Cortex of kidney (tissue), 1 donor: ENCODE measurements around the gene APOBEC3A.
"Not testable (repeated sequence)": the region's sequence is repeated elsewhere in the genome, so short reads cannot be mapped to it uniquely, and the experiment has no call there.

Source experiments
- DNase-seq: peaks from one replicate; lab custom pipeline; 2025; lab: John Stamatoyannopoulos, UW

The APOBEC3A gene

DNA sequence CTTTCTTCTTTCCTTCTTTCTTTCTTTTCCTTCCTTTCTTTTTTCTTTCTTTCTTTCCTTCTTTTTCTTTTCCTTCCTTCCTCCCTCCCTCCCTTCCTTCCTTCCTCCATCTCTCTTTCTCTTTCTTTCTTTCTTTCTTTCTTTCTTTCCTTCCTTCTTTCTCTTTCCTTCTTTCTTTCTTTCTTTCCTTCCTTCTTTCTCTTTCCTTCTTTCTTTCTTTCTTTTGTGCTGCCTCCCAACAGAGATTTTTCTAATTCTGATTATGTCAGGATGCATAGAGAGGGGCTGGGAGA lies 1.2 kb downstream of the APOBEC3A start:
- DNase-seq: not testable (repeated sequence)

DNA sequence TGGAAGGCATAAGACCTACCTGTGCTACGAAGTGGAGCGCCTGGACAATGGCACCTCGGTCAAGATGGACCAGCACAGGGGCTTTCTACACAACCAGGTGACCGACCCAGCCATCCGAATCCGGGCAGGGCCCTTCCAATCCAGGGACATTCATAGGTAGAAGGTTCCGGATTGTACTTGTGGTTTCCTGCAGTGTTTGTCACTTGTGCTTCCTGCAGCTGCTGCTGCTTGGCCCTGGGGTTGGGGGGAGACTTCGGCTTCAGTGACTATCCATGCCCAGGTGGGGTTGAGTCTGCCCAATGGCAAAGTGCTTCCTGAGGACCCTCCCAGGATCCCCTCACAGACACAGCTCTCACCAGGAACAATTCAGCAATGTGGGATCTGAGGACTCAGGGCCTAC lies 2.2 kb downstream of the APOBEC3A start:
- DNase-seq: no peak

DNA sequence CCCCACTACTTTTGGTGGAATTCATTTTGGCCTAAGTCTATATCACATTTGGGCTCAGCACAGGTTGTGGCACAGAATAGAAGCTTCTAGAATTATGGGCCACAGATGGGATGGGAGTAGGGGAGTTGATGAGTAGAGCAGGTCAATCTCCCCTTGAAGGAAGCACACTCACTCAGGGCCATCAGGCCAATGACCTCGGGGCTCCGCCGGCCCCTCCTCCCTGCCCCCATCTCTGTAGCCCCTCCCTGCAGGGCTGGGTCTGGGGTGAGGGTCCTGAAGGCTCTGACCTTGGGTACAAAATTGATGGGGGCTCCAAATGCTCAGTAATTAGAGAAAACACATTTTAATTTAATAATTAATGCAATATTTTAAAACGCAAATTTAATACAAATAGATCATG lies 3.3 kb downstream of the APOBEC3A start:
- not testable (repeated sequence) for DNase-seq

DNA sequence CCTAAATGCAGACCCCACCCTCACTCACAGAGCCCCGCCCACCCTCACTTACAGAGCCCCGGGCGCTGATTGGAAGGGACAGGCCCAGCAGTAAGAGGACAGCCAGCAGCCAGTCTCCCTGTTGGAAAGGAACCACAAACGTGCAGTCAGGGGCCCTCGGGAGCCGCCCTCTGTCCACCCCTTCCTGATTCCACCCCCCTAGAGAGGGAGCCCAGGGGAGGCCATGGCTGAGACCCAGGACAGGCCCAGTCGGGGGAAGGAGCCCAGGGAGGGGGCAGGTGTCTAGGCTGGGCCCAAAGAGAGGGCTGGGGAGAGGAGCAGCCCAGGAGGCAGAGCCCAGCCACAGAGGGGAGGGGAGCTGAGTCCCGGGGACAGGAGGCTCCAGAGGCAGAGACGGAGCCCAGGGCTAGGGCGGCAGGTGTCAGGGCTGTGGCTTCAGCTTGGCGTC lies 5.9 kb downstream of the APOBEC3A start:
- DNase-seq: not testable (repeated sequence)

DNA sequence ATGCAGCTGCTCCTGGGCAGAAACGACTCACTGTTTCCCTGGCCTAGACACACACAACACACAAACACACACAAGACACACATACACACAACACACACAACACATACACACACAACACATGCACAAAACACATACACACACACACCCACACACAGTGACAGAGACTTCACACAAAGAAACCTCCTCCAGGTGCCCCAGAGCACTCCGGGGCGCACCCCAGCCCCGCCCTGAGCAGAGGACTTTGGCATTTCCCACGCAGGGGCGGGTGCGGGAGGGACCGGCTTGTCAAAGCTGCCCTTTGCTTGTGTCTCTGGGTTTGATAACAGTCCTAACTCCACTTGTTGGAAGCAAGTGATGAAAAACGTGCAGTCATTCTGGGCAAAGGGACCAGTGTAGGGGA lies 6.5 kb downstream of the APOBEC3A start:
- no peak for DNase-seq

- no peak for DNase-seq
These were observed 6.9 kb downstream of the APOBEC3A start for GRCh38 chr22:38964306-38964705.

- DNase-seq: no peak
These were observed 7.6 kb downstream of the APOBEC3A start for GRCh38 chr22:38964989-38965388.

DNA sequence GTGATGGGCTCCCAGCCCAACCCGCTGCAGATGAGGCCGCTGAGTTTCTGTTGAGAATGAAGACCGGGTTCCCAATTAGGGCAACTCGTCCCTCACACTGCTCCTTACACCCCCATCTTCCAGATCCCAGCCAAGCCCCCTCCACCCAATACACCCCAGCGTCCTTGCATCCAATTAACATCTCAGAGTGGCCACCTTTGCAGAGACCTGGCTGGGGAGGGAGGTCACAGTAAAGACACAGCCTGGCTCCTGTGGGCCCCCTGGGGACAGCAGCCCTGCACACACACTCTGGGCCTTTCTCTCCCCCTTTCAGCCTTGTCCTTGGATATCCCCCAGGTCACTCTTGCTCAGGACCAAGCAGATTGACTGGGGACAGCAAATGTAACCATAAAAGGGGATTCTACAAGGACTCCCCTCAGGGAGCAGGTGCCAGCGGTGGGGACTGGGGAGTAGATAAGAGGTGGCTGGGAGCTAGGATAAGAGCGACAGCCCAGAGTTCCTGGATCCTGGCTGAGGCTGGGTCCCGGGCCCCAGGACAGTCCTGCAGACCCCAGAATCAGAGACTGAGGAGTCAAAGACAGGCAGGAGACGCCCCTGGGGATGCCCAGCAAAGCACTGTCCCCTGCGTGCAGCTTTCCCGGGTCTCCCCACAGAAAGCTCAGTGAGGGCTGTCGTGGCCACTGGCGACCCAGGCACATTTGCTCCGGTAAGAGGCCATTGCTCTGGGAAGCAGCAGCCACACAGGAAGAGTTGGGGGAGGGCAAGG lies 8.4 kb downstream of the APOBEC3A start:
- no peak for DNase-seq

GRCh38 chr22:38966380-38966702 lies 8.9 kb downstream of the APOBEC3A start:
- no peak for DNase-seq

- no peak for DNase-seq
These were observed 9.5 kb downstream of the APOBEC3A start for GRCh38 chr22:38966942-38967341.

GRCh38 chr22:38967451-38968450 lies 10.3 kb downstream of the APOBEC3A start:
- DNase-seq: no peak

DNA sequence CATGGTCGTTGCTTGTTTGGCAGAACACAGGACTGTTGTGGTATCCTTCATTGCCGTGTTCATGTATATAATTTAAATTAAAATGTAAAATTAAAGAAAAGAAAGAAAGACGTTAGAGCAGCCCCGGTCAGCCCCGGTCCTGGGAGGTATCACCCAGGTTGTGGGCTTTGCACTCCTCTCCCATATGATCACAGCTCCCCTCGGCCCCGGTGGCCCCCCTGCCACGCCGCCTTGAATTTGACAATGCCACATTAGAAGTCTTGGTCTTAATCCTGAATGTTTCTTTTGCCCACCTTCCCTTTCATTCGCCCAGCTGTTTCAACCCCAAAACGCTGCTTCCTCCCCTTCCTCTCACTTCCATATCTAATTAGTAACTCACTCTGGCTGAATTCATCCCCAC lies 11.4 kb downstream of the APOBEC3A start:
- no peak for DNase-seq

DNA sequence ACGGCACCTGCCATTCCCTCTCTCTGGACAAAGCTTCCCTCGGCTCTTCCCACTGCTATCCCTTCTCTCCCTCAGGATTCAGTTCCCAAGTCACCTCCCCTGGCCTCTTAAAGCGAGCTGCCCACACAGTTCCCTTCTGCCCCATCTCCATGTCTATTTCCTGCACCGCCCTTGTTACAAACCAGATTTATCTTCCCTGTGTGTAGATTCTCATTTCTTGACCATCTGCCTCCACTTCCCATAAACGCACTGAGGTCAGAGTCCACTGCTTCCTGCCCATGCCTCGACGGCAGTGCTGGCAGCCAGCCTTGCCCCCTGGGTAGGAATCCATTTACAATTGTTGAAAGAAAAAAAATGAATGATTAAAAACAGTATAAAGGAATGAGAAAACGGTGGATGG lies 13.1 kb downstream of the APOBEC3A start:
- no peak for DNase-seq

GRCh38 chr22:38971202-38971601 lies 13.8 kb downstream of the APOBEC3A start:
- DNase-seq: no peak

GRCh38 chr22:38971791-38972190 lies 14.4 kb downstream of the APOBEC3A start:
- DNase-seq: no peak

- no peak for DNase-seq
These were observed 15.1 kb downstream of the APOBEC3A start for GRCh38 chr22:38972558-38972957.

- DNase-seq: no peak
These were observed 16.1 kb downstream of the APOBEC3A start for GRCh38 chr22:38973289-38974169.

DNA sequence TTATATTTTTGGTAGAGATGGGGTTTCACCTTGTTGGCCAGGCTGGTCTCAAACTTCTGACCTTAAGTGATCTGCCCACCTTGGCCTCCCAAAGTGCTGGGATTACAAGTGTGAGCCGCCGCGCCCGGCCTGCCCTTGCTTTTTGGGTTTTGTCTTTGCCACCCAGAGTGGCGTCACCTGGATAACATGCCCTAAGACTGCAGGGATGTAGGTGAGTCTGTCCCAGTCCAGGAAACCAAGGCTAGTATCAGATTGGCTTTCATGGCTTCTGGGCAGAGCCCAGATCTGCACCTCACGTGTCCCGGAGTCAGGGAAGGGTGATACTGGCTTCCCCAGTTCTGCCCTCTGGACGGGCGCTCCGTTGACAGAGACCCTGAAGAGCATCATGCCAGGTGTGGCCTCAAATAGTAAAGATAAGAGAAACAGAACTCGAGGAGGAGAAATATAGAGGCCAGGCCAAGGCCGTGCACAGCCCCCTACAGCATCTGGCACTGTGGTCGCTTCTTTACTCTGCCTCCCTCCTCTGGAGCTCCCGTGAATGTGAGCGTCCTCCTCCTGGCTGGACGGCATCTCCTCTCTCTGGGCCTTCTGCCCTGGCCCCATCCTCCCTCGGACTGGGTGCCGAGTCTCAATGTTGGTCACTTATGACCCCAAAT lies 16.9 kb downstream of the APOBEC3A start:
- no peak for DNase-seq

GRCh38 chr22:38974826-38975175 lies 17.4 kb downstream of the APOBEC3A start:
- DNase-seq: no peak

GRCh38 chr22:38977289-38977688 lies 19.9 kb downstream of the APOBEC3A start:
- not testable (repeated sequence) for DNase-seq

GRCh38 chr22:38980587-38980986 lies 23.2 kb downstream of the APOBEC3A start:
- DNase-seq: not testable (repeated sequence)
